Measurements from ENCODE around the gene RNGTT.

The RNGTT gene

GRCh38 chr6:88567696-88568095, 395.7 kb downstream of the RNGTT start:
- DNase-seq (ENCODE audit: insufficient read length, low spot score) (no peak), FAIRE-seq (no peak)

- DNase-seq (ENCODE audit: insufficient read length, low spot score) (no peak), FAIRE-seq (no peak)
These were observed 396.5 kb downstream of the RNGTT start for GRCh38 chr6:88566746-88567534.

- no peak for DNase-seq (ENCODE audit: insufficient read length, low spot score)
These were observed 397.6 kb downstream of the RNGTT start for GRCh38 chr6:88565836-88566235.

GRCh38 chr6:88565409-88565811, 398.0 kb downstream of the RNGTT start:
- FAIRE-seq (no peak), DNase-seq (ENCODE audit: insufficient read length, low spot score) (no peak)

More at GRCh38 chr6:88565836-88566235, 397.6 kb downstream of the RNGTT start:
- no peak for FAIRE-seq

GRCh38 chr6:88563277-88563625, 400.2 kb downstream of the RNGTT start:
- DNase-seq (ENCODE audit: insufficient read length, low spot score) (no peak), FAIRE-seq (no peak)

- FAIRE-seq, result no peak
- no peak for DNase-seq (ENCODE audit: insufficient read length, low spot score)
These were observed 400.8 kb downstream of the RNGTT start for GRCh38 chr6:88562353-88563276.

- no peak for FAIRE-seq
- DNase-seq (ENCODE audit: insufficient read length, low spot score), result no peak
These were observed 401.5 kb downstream of the RNGTT start for GRCh38 chr6:88561954-88562315.

GRCh38 chr6:88561034-88561953, 402.1 kb downstream of the RNGTT start:
- no peak for FAIRE-seq

More at GRCh38 chr6:88561034-88561953, 402.1 kb downstream of the RNGTT start:
- no peak for DNase-seq (ENCODE audit: insufficient read length, low spot score)

Measured in HTR-8/SVneo (cell line).